Fibroblast of lung (primary cell): ENCODE data around the gene VENTX. TPM values are rescaled to one million over a fixed set of nuclear protein-coding genes. Genes with fewer than 3 reads are reported as not detected.

ENCODE experiments used
- DNase-seq, 2 donors: peaks; one replicate each; pipeline versions ENCODE4 v3.0.0 to v3.0.0-alpha.2; 2010; ENCODE audit warnings: low read depth in 2 of 2
- H2AFZ ChIP-seq: 2 replicates; pipeline ENCODE4 v1.5.1; 2012; ENCODE audit warnings: low read length, control low read depth, inconsistent platforms
- H3K27ac ChIP-seq: 2 replicates; pipeline ENCODE4 v1.5.1; 2011; ENCODE audit warnings: low read length, control low read depth; ENCODE audit not compliant: insufficient read depth
- H3K27me3 ChIP-seq: 2 replicates; pipeline ENCODE4 v1.5.1; 2011; ENCODE audit warnings: mild to moderate bottlenecking, low read length; ENCODE audit not compliant: control insufficient read depth, insufficient read depth
- H3K36me3 ChIP-seq: 2 replicates; pipeline ENCODE4 v1.5.1; 2011; ENCODE audit warnings: low read length; ENCODE audit not compliant: control insufficient read depth, insufficient read depth
- H3K4me1 ChIP-seq: 2 replicates; pipeline ENCODE4 v1.5.1; 2011; ENCODE audit warnings: low read length; ENCODE audit not compliant: control insufficient read depth, insufficient read depth; ENCODE audit errors: extremely low read depth
- H3K4me2 ChIP-seq: 2 replicates; pipeline ENCODE4 v1.5.1; 2011; ENCODE audit warnings: low read length, control low read depth; ENCODE audit not compliant: insufficient read depth; ENCODE audit errors: extremely low read depth
- H3K4me3 ChIP-seq, 4 experiments: fragments of 200-600 bp in 1 of 4; sonication (generic) in 1 of 4; replicated peaks in 1 of 4; 2 replicates each; pipeline ENCODE4 v1.5.1; 2011 to 2016; ENCODE audit warnings: low read length in 4 of 4, low read depth in 3 of 4, mild to moderate bottlenecking in 3 of 4, control low read depth in 2 of 4, inconsistent platforms in 1 of 4, mixed read lengths in 1 of 4; ENCODE audit not compliant: insufficient read depth in 1 of 4; ENCODE audit errors: control extremely low read depth in 1 of 4
- H3K79me2 ChIP-seq: 2 replicates; pipeline ENCODE4 v1.5.1; 2012; ENCODE audit warnings: mild to moderate bottlenecking, low read length, inconsistent platforms; ENCODE audit not compliant: control insufficient read depth, insufficient read depth
- H3K9ac ChIP-seq: 2 replicates; pipeline ENCODE4 v1.5.1; 2011; ENCODE audit warnings: mild to moderate bottlenecking, low read length, control low read depth; ENCODE audit not compliant: insufficient read depth
- H3K9me3 ChIP-seq: 2 replicates; pipeline ENCODE4 v1.5.1; 2012; ENCODE audit warnings: low read depth, low read length; ENCODE audit not compliant: control insufficient read depth, insufficient read depth
- H4K20me1 ChIP-seq: 2 replicates; pipeline ENCODE4 v1.5.1; 2011; ENCODE audit warnings: low read length; ENCODE audit not compliant: control insufficient read depth, insufficient read depth; ENCODE audit errors: extremely low read depth
- EZH2 ChIP-seq: IDR thresholded peaks from 2 replicates; pipeline ENCODE4 v1.5.1; 2012; ENCODE audit warnings: low read length, control low read depth, mild to moderate bottlenecking; ENCODE audit errors: missing control alignments
- polyA plus RNA-seq, 2 donors: library from polyadenylated mRNA; depleted of rRNA in 1 of 2; stranded (reverse) in 1 of 2; unstranded in 1 of 2; fragments of >200 nt; gene quantifications; 2 replicates each; pipeline ENCODE4 v1.2.1, GENCODE V29; 2011 to 2012; ENCODE audit warnings: missing spikeins in 1 of 2
- total RNA-seq: library from RNA; depleted of rRNA; stranded (reverse); fragments of >200 nt; gene quantifications from 2 replicates; pipeline ENCODE4 v1.2.1, GENCODE V29; 2014
- TF ChIP-seq, protein P1 (sequence below), 2 donors: IDR thresholded peaks in 1 of 2; conservative IDR thresholded peaks in 1 of 2; 1 replicate in 1 of 2; 2 replicates in 1 of 2; pipeline ENCODE4 v1.5.1; 2011 to 2012; ENCODE audit warnings: low read length in 2 of 2, control low read depth in 1 of 2, inconsistent platforms in 1 of 2, low read depth in 1 of 2, mild to moderate bottlenecking in 1 of 2

The VENTX gene
- total and polyA plus RNA-seq, 2 donors (not counting 1 experiment from before 2014, with no cell fraction given): not detected

DNA sequence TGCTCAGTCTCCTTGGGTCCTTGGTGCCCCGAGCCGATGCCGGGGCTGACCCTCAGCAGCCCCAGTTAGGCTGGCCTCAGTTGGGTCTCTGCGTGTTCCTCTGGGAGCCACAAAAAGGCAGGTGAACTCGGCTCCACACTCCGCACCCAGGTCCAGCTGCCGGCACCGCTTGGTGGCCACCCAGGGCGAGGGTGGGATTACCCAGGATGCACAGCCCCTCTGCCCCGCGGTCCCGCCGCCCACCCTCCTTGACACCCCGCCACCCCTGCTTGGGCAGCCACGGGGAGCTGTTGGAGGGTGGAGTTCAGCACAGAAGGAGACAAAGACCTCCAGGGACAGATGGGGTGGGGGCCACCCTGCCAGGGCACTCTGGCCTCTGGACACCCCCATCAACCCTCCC lies 17.7 kb downstream of the VENTX start:
- Histone ChIP-seq H3K4me1 (peaks cover 20% of the 10 kb centered on the region), H3K4me3 (no peak overlapping the region), H3K27ac (no peak overlapping the region), H3K79me2 (no peaks in the 10 kb centered on the region), H3K9ac (no peak overlapping the region), H3K27me3 (no peaks in the 10 kb centered on the region), H4K20me1 (no peaks in the 10 kb centered on the region), H2AFZ (no peak overlapping the region), H3K4me2 (no peak overlapping the region), H3K9me3 (no peaks in the 10 kb centered on the region), H3K36me3 (no peaks in the 10 kb centered on the region)
- no peak for TF ChIP-seq EZH2
- TF ChIP-seq, protein P1, sequence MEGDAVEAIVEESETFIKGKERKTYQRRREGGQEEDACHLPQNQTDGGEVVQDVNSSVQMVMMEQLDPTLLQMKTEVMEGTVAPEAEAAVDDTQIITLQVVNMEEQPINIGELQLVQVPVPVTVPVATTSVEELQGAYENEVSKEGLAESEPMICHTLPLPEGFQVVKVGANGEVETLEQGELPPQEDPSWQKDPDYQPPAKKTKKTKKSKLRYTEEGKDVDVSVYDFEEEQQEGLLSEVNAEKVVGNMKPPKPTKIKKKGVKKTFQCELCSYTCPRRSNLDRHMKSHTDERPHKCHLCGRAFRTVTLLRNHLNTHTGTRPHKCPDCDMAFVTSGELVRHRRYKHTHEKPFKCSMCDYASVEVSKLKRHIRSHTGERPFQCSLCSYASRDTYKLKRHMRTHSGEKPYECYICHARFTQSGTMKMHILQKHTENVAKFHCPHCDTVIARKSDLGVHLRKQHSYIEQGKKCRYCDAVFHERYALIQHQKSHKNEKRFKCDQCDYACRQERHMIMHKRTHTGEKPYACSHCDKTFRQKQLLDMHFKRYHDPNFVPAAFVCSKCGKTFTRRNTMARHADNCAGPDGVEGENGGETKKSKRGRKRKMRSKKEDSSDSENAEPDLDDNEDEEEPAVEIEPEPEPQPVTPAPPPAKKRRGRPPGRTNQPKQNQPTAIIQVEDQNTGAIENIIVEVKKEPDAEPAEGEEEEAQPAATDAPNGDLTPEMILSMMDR (conservative IDR thresholded peaks at IDR 0.05 in 1 of 2, IDR thresholded peaks at IDR 0.05 in 1 of 2; ENCODE audit: low read depth in 1 of 2, low read length in 2 of 2): no peak
- DNase-seq: no peak

DNA sequence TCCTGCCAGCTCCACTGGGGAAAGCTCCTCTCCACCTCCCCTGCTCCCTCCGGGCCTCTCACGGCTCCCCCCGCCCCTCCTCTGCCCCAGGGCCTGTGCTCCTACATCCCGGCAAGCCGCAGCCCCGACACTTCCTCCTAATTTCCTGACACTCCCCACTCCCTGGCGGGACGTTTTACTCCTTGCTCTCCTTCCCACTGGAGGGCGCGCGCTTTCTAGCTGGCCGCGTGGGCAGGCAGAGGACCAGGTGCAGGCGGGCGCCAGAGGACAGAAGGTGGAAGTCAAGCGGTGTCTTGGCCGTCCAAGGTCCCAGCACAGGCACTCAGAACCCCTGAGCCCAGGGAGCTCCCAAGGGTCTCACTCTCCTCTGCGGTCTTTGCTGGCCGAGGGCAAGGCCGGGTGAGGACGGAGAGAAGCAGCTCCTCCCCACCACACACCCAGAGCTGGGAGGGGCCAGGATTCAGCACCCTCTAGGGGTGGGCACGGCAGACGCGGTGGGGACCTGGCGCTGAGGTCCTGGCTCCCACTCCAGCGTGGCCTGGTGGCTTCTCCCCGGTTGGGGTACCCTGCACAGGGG lies 19.9 kb downstream of the VENTX start:
- Histone ChIP-seq H3K27ac (peak overlapping the region; percentile 89), H3K9me3 (no peaks in the 10 kb centered on the region), H2AFZ (peak overlapping the region; percentile 19), H4K20me1 (no peaks in the 10 kb centered on the region), H3K4me3 (no peak overlapping the region), H3K27me3 (no peaks in the 10 kb centered on the region), H3K4me2 (no peak overlapping the region), H3K36me3 (no peaks in the 10 kb centered on the region), H3K9ac (no peak overlapping the region), H3K4me1 (peaks cover 27% of the 10 kb centered on the region), H3K79me2 (no peaks in the 10 kb centered on the region)
- no peak for TF ChIP-seq EZH2
- TF ChIP-seq, protein P1 (conservative IDR thresholded peaks at IDR 0.05 in 1 of 2, IDR thresholded peaks at IDR 0.05 in 1 of 2; ENCODE audit: low read depth in 1 of 2, low read length in 2 of 2): peak in 1 of 2 donors; percentile 39
- DNase-seq: peak; percentile 32 to 46

DNA sequence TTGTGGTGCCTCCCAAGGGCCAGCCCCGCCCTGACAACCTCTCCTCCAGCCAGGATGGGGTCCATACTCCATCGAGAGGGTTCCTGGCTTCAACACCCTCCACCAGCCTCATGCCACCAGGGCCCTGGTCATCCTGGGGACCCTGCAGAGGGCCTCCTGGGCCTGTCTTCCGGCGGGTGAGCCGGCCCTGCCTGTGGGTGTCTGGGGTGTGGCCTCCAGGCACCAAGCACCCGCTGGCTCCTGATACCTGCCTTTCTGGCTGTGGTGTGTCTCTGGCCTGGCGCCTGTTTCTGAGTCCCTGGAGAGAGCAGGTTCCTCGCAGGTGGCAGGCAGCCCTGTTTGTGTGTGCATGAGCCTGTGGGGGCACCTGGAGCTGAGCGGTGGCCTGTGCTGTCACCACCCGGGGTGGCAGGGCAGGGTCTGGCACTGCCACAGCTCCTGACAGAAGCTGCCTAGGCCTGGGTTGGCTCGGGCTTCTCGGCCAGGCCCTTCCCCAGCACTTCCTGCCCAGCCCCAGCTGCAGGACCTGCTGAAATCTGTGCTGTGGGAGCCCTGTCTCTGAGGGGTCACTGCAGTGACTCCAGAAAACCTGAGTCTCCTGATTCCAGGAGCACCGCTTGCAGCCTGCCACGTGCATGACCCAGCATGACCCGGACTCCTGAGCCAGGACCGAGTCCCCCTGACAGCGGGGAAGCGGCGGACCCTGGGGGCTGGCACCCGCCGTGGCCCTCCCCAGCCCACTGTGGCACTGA lies 20.6 kb downstream of the VENTX start:
- Histone ChIP-seq H3K27ac (peak overlapping the region; percentile 89), H3K27me3 (no peaks in the 10 kb centered on the region), H3K9me3 (no peaks in the 10 kb centered on the region), H3K4me2 (no peak overlapping the region), H2AFZ (no peak overlapping the region), H3K4me3 (no peak overlapping the region), H3K79me2 (no peaks in the 10 kb centered on the region), H3K36me3 (no peaks in the 10 kb centered on the region), H4K20me1 (no peaks in the 10 kb centered on the region), H3K9ac (no peak overlapping the region), H3K4me1 (peaks cover 27% of the 10 kb centered on the region)
- DNase-seq: no peak
- TF ChIP-seq EZH2: no peak
- TF ChIP-seq, protein P1 (conservative IDR thresholded peaks at IDR 0.05 in 1 of 2, IDR thresholded peaks at IDR 0.05 in 1 of 2; ENCODE audit: low read depth in 1 of 2, low read length in 2 of 2): no peak
